GM12873 (cell line): ENCODE results near the gene NDST1.

Source experiments
- TF ChIP-seq, protein P1 (sequence below): IDR thresholded peaks from 2 replicates; pipeline ENCODE4 v1.5.1; 2012; ENCODE audit warnings: low read depth, mild to moderate bottlenecking, moderate library complexity, low read length, control low read depth; ENCODE audit not compliant: insufficient read depth; ENCODE audit errors: missing control alignments

Gene NDST1

DNA sequence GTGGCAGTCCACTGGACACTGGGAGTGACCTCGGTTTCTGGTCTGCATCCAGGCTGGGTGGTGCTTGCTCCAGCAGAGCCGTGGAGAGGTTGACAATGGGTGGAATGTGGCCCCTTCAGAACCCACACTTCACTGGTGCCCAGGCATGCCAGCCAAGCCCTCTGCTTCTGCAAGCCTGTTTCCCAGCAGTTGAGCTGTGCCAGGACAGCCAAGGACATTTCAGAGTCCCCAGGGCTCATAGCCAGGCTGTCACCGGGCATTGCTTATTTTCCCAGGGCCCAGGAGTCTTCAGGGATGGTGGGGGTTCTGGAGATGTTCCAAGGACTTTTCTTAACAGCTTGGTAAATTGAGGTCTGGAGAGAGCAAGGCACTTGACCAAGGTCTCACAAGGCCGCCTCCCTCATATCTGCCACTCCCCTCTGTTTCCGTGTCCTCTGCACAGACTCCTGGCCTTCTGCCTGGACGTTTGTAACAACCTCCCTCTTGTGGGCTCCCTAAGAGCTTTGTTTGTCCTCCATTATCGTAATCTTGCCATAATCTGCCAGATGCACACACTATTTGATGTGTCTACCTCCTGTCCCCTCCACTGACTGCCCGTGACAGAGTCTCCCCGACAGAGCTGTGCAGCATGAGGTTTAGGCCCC is 3.8 kb upstream of the NDST1 start:
- TF ChIP-seq, protein P1, sequence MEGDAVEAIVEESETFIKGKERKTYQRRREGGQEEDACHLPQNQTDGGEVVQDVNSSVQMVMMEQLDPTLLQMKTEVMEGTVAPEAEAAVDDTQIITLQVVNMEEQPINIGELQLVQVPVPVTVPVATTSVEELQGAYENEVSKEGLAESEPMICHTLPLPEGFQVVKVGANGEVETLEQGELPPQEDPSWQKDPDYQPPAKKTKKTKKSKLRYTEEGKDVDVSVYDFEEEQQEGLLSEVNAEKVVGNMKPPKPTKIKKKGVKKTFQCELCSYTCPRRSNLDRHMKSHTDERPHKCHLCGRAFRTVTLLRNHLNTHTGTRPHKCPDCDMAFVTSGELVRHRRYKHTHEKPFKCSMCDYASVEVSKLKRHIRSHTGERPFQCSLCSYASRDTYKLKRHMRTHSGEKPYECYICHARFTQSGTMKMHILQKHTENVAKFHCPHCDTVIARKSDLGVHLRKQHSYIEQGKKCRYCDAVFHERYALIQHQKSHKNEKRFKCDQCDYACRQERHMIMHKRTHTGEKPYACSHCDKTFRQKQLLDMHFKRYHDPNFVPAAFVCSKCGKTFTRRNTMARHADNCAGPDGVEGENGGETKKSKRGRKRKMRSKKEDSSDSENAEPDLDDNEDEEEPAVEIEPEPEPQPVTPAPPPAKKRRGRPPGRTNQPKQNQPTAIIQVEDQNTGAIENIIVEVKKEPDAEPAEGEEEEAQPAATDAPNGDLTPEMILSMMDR, result no peak

DNA sequence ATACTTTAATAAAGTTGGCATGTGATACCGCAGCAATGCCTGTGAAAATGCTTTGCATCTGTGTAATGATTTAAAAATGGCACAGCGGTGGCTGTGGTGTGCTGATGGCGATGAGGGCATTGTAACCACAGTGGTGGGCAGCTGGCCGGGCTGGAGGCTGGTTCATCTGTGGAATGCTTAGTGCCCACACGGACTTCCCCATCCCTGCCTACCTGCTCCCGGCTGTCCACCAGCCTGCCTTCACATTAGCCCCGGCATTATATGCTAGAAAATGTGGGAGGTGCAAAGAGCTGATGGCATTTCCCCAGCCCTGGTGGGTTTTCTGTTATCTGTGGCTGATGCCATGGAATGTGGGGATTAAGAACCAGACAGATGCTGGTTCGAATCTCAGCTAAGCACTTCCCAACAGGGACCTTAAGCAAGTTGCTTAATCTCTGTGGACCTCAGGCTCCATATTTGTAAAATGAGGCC is 2.9 kb upstream of the NDST1 start:
- TF ChIP-seq, protein P1, result no peak

DNA sequence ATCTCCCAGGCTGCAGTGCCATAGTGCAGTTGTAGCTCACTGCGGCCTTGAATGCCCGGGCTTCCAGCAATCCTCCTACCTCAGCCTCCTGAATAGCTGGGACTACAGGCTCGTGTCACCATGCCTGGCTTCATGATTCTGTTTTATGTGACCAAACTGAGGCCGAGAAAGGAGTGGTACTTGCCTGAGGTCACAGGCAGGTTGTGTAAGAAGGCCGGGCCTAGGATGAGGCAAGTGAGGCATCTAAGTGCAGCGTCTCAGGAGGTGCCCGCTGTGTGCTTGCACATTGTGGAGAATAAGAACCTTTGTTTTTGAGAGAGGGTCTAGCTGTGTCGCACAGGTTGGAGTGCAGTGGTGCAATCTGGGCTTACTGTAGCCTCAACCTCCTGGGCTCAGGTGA is 2.1 kb upstream of the NDST1 start:
- TF ChIP-seq, protein P1, result no peak

DNA sequence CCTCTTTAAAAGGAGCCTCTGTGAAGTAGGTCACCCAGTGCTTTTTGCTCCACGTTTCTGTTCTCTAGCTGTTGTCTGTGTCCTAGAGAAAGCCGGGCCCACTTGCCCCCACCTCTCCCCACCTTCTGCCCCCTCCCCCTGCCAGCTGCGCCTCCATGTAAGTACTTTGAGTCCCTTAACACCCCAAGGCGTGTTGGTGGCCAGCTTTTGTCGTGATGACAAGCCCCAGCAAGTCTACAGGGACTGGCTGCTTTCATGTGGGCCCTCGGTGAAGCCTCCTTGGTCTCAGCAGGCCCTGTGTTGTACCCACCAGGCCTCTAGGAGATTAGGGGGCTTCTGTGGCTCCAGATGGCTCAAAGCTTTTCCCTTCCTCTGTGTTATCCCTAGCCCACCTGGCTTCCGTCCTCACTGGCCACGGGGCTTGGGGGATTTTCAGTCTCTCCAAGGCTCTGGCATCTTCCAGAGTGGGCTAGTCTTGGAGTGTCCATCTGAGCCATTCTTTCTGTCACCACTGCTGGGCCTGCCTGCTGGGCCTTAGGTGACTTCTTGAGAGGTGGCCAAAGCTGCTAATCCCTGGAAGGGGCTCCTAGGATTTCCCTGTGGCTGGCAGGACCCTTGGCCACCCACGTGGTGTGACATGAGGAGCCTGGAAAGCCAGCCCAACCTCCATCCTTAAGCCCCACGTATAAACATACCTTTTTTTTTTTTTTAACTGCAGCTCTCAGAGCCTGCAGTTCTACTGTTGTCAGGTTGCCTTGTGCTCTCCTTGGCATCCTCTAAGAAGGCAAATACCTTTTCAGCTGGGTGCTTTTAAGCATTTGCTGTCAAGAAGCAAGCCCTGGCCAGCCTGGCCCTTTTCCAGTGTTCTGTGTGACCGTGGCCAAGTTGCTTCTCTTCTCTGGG is 1.1 kb upstream of the NDST1 start:
- TF ChIP-seq, protein P1, result no peak

DNA sequence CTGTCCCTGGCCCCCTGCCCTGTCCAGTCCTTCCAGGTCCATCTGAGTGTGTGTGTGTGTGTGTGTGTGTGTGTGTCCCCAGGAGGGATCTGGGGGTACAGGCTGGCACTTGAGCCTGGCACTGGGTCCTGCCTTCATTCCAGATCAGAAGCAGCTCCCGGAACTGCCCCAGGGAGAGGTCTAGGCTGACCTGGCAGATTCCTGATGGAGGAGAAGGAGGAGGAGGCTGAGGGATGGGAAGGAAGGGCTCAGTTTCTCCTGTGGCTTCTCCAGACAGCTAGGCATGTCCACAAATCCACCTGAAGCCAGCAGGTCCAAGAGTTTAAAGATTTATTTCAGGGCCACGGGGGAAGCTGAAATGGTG is 328 bp downstream of the NDST1 start:
- TF ChIP-seq, protein P1, result no peak

DNA sequence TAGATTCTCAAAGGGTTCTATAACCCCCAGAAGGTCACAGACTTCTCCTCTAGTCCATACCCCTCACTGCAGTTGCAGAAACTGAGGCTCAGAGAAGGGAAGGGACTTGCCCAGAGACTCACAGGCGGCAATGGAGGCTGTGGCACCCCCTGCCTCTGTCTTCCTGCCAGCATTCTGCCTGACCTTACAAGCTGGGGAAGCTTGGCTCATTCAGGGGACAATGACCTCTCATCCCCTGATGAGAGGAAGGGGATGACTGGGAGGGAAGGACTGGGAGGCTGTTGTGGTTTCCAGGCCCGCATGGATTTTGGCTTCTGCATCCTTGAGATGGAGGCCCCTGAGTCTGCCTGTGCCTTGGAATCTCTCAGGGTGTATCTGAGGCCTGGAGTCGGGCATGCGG is 897 bp downstream of the NDST1 start:
- TF ChIP-seq, protein P1, result no peak

DNA sequence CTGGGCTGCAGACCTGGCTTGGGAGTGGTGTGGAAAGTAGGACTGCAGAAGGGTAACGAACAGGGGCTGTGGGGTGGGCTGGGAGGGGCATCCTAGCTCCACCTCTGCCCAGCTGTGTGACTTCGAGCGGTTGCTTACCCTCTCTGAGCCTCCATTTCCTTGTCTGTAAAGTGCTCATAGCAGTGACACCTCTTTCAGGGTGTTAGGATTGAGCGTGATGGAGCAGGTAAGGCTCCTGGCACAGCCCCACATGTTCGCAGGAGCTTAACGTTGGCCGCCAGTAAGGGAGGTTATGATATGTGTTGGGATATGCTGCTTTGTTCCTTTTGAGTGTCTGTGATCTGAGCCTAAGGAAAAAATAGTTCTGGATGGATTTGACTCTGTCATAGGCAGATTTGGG is 2.1 kb downstream of the NDST1 start:
- TF ChIP-seq, protein P1, result no peak
